Body of pancreas (tissue), 4 donors: Measurements from ENCODE around the gene ADSS1. TPM values are rescaled to one million over a fixed set of nuclear protein-coding genes. Genes with fewer than 3 reads are reported as not detected.

Source experiments
- ATAC-seq: fragments of 150-250 bp; one replicate; pipeline ENCODE4 v1.9.1; 2016
- DNase-seq, 4 donors: peaks; one replicate each; pipeline ENCODE4 v3.0.0-alpha.2; 2019
- H3K27ac ChIP-seq, 4 donors: fragments of 200-600 bp; sonication (generic); 1 replicate in 3 of 4; 2 replicates in 1 of 4; pipeline versions ENCODE4 v1.5.1 to v1.6.1; 2016 to 2019; ENCODE audit warnings: mild to moderate bottlenecking in 1 of 4, mixed read lengths in 1 of 4, moderate library complexity in 1 of 4
- H3K27me3 ChIP-seq, 2 donors: fragments of 200-600 bp; sonication (generic); one replicate each; pipeline ENCODE4 v1.6.0; 2016; ENCODE audit warnings: mild to moderate bottlenecking in 1 of 2
- H3K36me3 ChIP-seq, 2 donors: fragments of 200-600 bp; sonication (generic); replicated peaks in 1 of 2; 2 replicates each; pipeline ENCODE4 v1.5.1; 2016; ENCODE audit warnings: low read depth in 2 of 2; ENCODE audit not compliant: insufficient read depth in 1 of 2
- H3K4me1 ChIP-seq: fragments of 200-600 bp; sonication (generic); one replicate; pipeline ENCODE4 v1.6.0; 2016
- H3K4me3 ChIP-seq, 2 donors: fragments of 200-600 bp; sonication (generic); 1 replicate in 1 of 2; 2 replicates in 1 of 2; pipeline ENCODE4 v1.5.1; 2016 to 2019
- H3K9me3 ChIP-seq, 3 donors: fragments of 200-600 bp; sonication (generic); 1 replicate in 2 of 3; 2 replicates in 1 of 3; pipeline ENCODE4 v1.5.1; 2016
- POLR2A ChIP-seq, 3 donors: fragments of 450-650 bp; IDR thresholded peaks; one replicate each; pipeline ENCODE4 v1.6.1; 2016; ENCODE audit warnings: antibody characterized with exemption in 3 of 3, mild to moderate bottlenecking in 2 of 3
- WGBS, 2 donors: methylation state at CpG; one replicate each; pipeline ENCODE4 v1.1.5; 2017; 5-methylcytosine and 5-hydroxymethylcytosine counted together
- intact Hi-C: fragments of 100-400 bp; cut with DNase I; formaldehyde crosslinking; loops from one replicate; pipeline ENCODE4 v1.15.1; 2023
- total RNA-seq, 2 donors: library from RNA; depleted of rRNA; stranded (reverse); fragments of >200 nt; gene quantifications; one replicate each; pipeline ENCODE4 v1.1.0, GENCODE V29; 2016
- TF ChIP-seq, protein P1 (sequence below), 7 experiments: fragments of 450-650 bp in 4 of 7; fragments of 200-600 bp in 3 of 7; sonication (generic) in 3 of 7; IDR thresholded peaks; one replicate each; pipeline ENCODE4 v1.5.1; 2016 to 2019; ENCODE audit warnings: antibody characterized with exemption in 7 of 7

The ADSS1 gene
- total RNA-seq, 2 donors from 2014 or later, result 4.0 to 4.7 TPM

DNA sequence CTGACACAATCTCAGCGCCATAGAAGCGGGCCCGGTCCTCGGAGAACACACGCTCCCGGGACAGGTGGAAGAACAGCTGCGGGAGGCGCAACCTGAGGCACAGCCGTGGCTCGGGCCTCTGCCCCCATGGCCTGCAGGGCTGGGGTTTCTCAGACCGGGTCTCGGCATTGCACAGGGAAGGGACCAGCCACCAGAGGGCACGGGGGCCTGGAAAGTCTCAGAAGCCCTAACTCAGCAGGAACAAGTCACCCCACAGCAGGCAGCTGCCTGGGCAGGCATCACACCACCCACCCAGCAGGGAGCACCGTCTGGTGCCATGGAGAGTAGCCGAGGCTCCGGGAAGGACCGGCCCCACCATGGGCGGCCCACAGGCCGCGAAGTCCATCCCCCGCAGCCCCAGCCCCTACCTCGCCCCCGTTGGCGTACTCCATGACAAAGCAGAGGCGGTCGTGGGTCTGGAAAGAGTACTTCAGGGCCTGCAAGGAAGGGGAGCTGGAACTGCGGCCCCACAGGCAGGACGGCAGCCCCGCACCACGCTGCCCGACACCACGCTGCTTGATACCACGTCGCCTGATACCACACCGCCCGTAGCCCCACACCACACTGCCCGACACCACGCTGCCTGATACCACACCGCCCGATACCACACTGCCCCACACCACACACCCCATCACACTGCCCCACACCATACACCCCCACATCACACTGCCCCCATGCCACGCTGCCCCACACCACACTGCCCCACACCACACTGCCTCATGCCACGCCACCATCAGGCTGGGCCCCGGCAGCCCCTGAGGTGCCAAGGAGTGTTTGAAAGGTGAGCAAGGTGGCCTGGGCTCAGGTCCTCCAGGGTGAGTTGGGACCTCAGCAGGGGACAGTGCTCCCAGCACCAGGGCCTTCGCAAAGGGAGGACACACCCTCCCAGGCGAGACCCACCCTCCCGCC, 49.8 kb downstream of the ADSS1 start:
- peaks cover 9 to 13% of the 10 kb centered on the region in 2 donors for H3K36me3 ChIP-seq
- intact Hi-C loops, result loop anchor here (5.0 kb wide), 1 partner anchor 49 kb away; no protein-coding TSS in a partner anchor

DNA sequence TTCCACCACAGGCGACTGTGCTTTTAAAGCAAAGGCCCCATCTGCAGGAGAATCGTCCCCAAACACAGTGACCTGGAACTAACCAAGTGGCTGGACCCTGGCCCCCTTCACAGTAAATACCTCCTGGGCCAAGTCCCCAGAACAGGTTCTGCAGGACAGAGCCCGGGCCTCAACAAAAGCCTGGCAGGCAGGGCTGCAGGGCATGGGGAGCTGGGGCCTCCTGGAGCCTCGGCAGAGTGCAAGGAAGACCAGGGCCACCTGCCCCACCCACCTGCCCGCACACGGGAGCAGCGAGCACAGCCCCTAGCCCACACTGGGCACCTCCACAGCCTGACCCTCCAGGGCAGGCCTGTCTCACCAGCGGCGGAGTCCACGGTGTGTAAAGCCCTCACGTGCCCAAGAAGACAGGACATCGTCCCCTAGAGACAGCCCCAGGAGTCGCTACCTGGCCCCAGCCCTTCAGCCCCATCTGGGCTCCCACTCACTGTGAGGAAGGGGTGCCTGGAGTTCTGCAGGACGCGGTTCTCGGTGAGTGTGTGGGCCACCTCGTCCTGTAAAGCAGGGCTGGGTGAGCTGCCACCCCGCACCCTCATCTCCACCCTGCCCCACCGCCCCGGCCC, 50.5 kb downstream of the ADSS1 start:
- Histone ChIP-seq H3K27ac (peak overlapping the region; percentile 22 to 81 (median 42)), H3K4me1 (peaks cover 52% of the 10 kb centered on the region), H3K36me3 (peaks cover 9 to 13% of the 10 kb centered on the region in 2 donors), H3K9me3 (no peaks in the 10 kb centered on the region), H3K27me3 (no peaks in the 10 kb centered on the region), H3K4me3 (no peak overlapping the region)
- peak; percentile 72 for ATAC-seq
- TF ChIP-seq, protein P1, sequence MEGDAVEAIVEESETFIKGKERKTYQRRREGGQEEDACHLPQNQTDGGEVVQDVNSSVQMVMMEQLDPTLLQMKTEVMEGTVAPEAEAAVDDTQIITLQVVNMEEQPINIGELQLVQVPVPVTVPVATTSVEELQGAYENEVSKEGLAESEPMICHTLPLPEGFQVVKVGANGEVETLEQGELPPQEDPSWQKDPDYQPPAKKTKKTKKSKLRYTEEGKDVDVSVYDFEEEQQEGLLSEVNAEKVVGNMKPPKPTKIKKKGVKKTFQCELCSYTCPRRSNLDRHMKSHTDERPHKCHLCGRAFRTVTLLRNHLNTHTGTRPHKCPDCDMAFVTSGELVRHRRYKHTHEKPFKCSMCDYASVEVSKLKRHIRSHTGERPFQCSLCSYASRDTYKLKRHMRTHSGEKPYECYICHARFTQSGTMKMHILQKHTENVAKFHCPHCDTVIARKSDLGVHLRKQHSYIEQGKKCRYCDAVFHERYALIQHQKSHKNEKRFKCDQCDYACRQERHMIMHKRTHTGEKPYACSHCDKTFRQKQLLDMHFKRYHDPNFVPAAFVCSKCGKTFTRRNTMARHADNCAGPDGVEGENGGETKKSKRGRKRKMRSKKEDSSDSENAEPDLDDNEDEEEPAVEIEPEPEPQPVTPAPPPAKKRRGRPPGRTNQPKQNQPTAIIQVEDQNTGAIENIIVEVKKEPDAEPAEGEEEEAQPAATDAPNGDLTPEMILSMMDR (IDR thresholded peaks at IDR 0.05), result no peak
- peak in 1 of 3 donors; percentile 34 for TF ChIP-seq POLR2A (IDR thresholded peaks at IDR 0.05)
- intact Hi-C loops, result loop anchor here (5.0 kb wide), 1 partner anchor 48 kb away; no protein-coding TSS in a partner anchor
- 47 to 76% methylated on average over 11 to 17 of the region's 20 CpGs for WGBS, 2 donors
- peak; percentile 70 to 91 (median 86) for DNase-seq

More for the DNA sequence above, 49.8 kb downstream of the ADSS1 start:
- H3K9me3 ChIP-seq, result no peaks in the 10 kb centered on the region
- no peak overlapping the region for H3K4me3 ChIP-seq
- peak overlapping the region; percentile 22 to 81 (median 42) for H3K27ac ChIP-seq
- H3K4me1 ChIP-seq, result peaks cover 55% of the 10 kb centered on the region
- H3K27me3 ChIP-seq, result no peaks in the 10 kb centered on the region
- ATAC-seq, result no peak
- TF ChIP-seq POLR2A (IDR thresholded peaks at IDR 0.05), result no peak
- TF ChIP-seq, protein P1 (IDR thresholded peaks at IDR 0.05), result peak in 4 of 7 experiments; percentile 13 to 40 (median 25)
- DNase-seq, result peak in 2 of 4 donors; percentile 51 to 60
- 40 to 63% methylated on average over 27 to 46 of the region's 46 CpGs for WGBS, 2 donors

DNA sequence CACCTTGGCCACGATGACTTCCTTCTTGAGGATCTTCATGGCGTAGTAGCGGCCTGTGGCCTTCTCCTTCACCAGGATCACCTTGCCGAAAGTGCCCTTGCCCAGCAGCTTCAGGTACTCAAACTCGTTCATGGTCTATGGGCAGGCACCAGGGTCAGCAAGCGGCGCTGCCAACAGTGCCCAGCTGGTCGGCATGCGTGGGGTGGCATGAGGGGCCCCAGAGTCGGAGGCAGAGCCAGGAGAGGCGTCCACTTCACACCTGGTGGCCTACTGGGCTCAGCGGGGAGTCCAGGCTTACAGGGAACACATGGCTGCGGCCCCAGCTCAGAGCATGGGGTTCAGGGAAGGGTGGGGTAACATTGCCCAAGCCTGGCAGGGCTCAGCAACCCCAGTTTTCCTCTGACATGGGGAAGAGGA, 51.1 kb downstream of the ADSS1 start:
- TF ChIP-seq, protein P1 (IDR thresholded peaks at IDR 0.05), result no peak
- no peak for TF ChIP-seq POLR2A (IDR thresholded peaks at IDR 0.05)
- H3K9me3 ChIP-seq, result no peaks in the 10 kb centered on the region
- no peak overlapping the region for H3K4me3 ChIP-seq
- peak overlapping the region in 3 of 4 donors; percentile 22 to 81 (median 58) for H3K27ac ChIP-seq
- H3K36me3 ChIP-seq, result peaks cover 9 to 15% of the 10 kb centered on the region in 2 donors
- H3K4me1 ChIP-seq, result peaks cover 52% of the 10 kb centered on the region
- intact Hi-C loops, result no loop called here
- ATAC-seq (no peak), DNase-seq (no peak)
- 51 to 93% methylated on average over 4 to 8 of the region's 13 CpGs for WGBS, 2 donors
- H3K27me3 ChIP-seq, result no peaks in the 10 kb centered on the region

DNA sequence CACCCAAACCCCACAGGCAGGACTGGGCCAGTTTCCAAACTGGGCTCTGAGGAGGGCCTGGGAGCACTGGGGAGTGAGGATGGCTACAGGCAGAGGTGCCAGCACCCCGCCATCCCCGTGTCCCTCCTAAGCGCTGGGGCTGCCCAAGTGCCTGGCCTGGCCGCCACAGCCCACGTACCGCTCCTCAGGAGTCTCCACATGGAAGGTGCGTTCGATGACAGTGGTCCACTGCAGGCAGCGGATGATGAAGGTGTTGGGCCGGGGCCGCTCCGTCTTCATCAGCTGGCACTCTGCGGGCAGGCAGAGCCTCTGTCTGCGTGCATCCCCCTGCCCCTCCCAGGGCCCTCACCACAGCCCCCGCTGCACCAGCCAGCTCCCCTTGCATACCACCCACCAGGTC, 52.5 kb downstream of the ADSS1 start:
- Histone ChIP-seq H3K36me3 (peaks cover 9 to 11% of the 10 kb centered on the region in 2 donors), H3K4me1 (peaks cover 52% of the 10 kb centered on the region), H3K27me3 (no peaks in the 10 kb centered on the region), H3K27ac (peak overlapping the region in 3 of 4 donors; percentile 22 to 81 (median 58)), H3K4me3 (no peak overlapping the region), H3K9me3 (no peaks in the 10 kb centered on the region)
- DNase-seq, result no peak
- intact Hi-C loops, result no loop called here
- WGBS, 2 donors, result 97 to 100% methylated on average over 3 to 15 of the region's 15 CpGs
- TF ChIP-seq POLR2A (IDR thresholded peaks at IDR 0.05), result no peak
- TF ChIP-seq, protein P1 (IDR thresholded peaks at IDR 0.05), result no peak
- ATAC-seq, result no peak
